ENCODE data around the gene PDZD2. TPM values are rescaled to one million over a fixed set of nuclear protein-coding genes. Genes with fewer than 3 reads are reported as not detected.
"Not testable (repeated sequence)": the region's sequence is repeated elsewhere in the genome, so short reads cannot be mapped to it uniquely, and the experiment has no call there.

PDZD2 gene
- total RNA-seq, 1 donor from 2014 or later, result 81.5 TPM

- DNase-seq, result no peak
- intact Hi-C loops (cut with DNase I), result no loop called here
- no peak for ATAC-seq (ENCODE audit: poor library complexity)
Observed at GRCh38 chr5:31753700-31754357, 114.9 kb downstream of the PDZD2 start.

- ATAC-seq (ENCODE audit: poor library complexity), result no peak
- intact Hi-C loops (cut with DNase I), result no loop called here
- DNase-seq, result no peak
Observed at GRCh38 chr5:31754358-31754704, 115.4 kb downstream of the PDZD2 start.

- ATAC-seq (ENCODE audit: poor library complexity), result no peak
- intact Hi-C loops (cut with DNase I), result no loop called here
Observed at GRCh38 chr5:31754741-31755675, 116.1 kb downstream of the PDZD2 start.

GRCh38 chr5:31755676-31756230 lies 116.8 kb downstream of the PDZD2 start:
- DNase-seq (no peak), ATAC-seq (ENCODE audit: poor library complexity) (no peak)
- intact Hi-C loops (cut with DNase I), result no loop called here

More at GRCh38 chr5:31754741-31755675, 116.1 kb downstream of the PDZD2 start:
- DNase-seq, result no peak

GRCh38 chr5:31757806-31758205 lies 118.9 kb downstream of the PDZD2 start:
- intact Hi-C loops (cut with DNase I), result no loop called here
- ATAC-seq (ENCODE audit: poor library complexity) (peak; percentile 41), DNase-seq (no peak)

- DNase-seq (no peak), ATAC-seq (ENCODE audit: poor library complexity) (peak; percentile 35)
- intact Hi-C loops (cut with DNase I), result no loop called here
Observed at GRCh38 chr5:31758803-31759425, 120.0 kb downstream of the PDZD2 start.

- DNase-seq (no peak), ATAC-seq (ENCODE audit: poor library complexity) (no peak)
- intact Hi-C loops (cut with DNase I), result no loop called here
Observed at GRCh38 chr5:31759925-31760324, 121.0 kb downstream of the PDZD2 start.

GRCh38 chr5:31761877-31762276 lies 122.9 kb downstream of the PDZD2 start:
- ATAC-seq (ENCODE audit: poor library complexity) (no peak), DNase-seq (no peak)
- intact Hi-C loops (cut with DNase I), result no loop called here

GRCh38 chr5:31763424-31763823 lies 124.5 kb downstream of the PDZD2 start:
- intact Hi-C loops (cut with DNase I), result no loop called here
- ATAC-seq (ENCODE audit: poor library complexity), result no peak
- no peak for DNase-seq

GRCh38 chr5:31764687-31765086 lies 125.8 kb downstream of the PDZD2 start:
- ATAC-seq (ENCODE audit: poor library complexity); intact Hi-C loops (cut with DNase I); DNase-seq: not testable (repeated sequence)

GRCh38 chr5:31767335-31768031 lies 128.6 kb downstream of the PDZD2 start:
- DNase-seq, result no peak
- peak; percentile 50 for ATAC-seq (ENCODE audit: poor library complexity)
- intact Hi-C loops (cut with DNase I), result no loop called here

GRCh38 chr5:31768046-31768445 lies 129.1 kb downstream of the PDZD2 start:
- DNase-seq (peak; percentile 61), ATAC-seq (ENCODE audit: poor library complexity) (peak; percentile 73)
- intact Hi-C loops (cut with DNase I), result no loop called here

- intact Hi-C loops (cut with DNase I), result no loop called here
- no peak for ATAC-seq (ENCODE audit: poor library complexity)
- no peak for DNase-seq
Observed at GRCh38 chr5:31768784-31769183, 129.9 kb downstream of the PDZD2 start.

GRCh38 chr5:31769530-31769929 lies 130.6 kb downstream of the PDZD2 start:
- ATAC-seq (ENCODE audit: poor library complexity) (no peak), DNase-seq (no peak)
- intact Hi-C loops (cut with DNase I), result no loop called here

- DNase-seq, result no peak
- no peak for ATAC-seq (ENCODE audit: poor library complexity)
- intact Hi-C loops (cut with DNase I), result no loop called here
Observed at GRCh38 chr5:31770132-31770720, 131.3 kb downstream of the PDZD2 start.

GRCh38 chr5:31770998-31771397 lies 132.1 kb downstream of the PDZD2 start:
- ATAC-seq (ENCODE audit: poor library complexity) (no peak), DNase-seq (no peak)
- intact Hi-C loops (cut with DNase I), result no loop called here

GRCh38 chr5:31771500-31771899 lies 132.6 kb downstream of the PDZD2 start:
- DNase-seq (no peak), ATAC-seq (ENCODE audit: poor library complexity) (no peak)
- intact Hi-C loops (cut with DNase I), result no loop called here

- ATAC-seq (ENCODE audit: poor library complexity); intact Hi-C loops (cut with DNase I): not testable (repeated sequence)
Observed at GRCh38 chr5:31776294-31776693, 137.4 kb downstream of the PDZD2 start.

More at GRCh38 chr5:31776294-31776693, 137.4 kb downstream of the PDZD2 start:
- not testable (repeated sequence) for DNase-seq

Measured in Right ventricle myocardium superior (tissue), 1 donor.